ENCODE data around the gene C8G. TPM values are rescaled to one million over a fixed set of nuclear protein-coding genes. Genes with fewer than 3 reads are reported as not detected.

The C8G gene
- total and polyA plus RNA-seq, 2 of the 4 experiments (the other 2 are of a cell fraction) = 0.80 TPM; not detected in 1

DNA sequence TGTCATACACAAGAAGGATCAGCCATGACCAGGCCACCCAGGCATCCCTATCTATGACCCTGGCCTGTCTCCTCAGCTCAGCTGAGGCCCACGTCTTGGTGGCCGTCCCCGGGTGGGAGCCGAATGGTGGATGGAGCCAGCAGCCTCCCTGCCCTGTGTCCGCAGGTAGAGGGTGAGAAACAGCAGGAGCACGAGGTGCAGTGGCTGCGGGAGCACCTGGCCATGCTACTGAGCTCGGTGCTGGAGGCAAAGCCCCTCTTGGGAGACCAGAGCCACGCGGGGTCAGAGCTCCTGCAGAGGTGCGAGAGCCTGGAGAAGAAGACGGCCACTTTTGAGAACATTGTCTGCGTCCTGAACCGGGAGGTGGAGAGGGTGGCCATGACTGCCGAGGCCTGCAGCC is 25.0 kb upstream of the C8G start:
- H3K23ac ChIP-seq (ENCODE audit: low read depth, low read length) = no peak overlapping the region
- peaks cover 37% of the 10 kb centered on the region for H3K36me3 ChIP-seq (ENCODE audit: control insufficient read depth, insufficient read depth, low read length)

More for the DNA sequence above, 25.0 kb upstream of the C8G start:
- Histone ChIP-seq H3K9ac (ENCODE audit: low read depth, low read length) (no peak overlapping the region), H3K56ac (ENCODE audit: extremely low read depth, insufficient read depth, low read length) (no peak overlapping the region), H3K9me3 (ENCODE audit: control insufficient read depth, insufficient read depth, low read length) (no peaks in the 10 kb centered on the region), H4K5ac (ENCODE audit: low read depth, low read length) (no peak overlapping the region), H2AFZ (replicated peaks; ENCODE audit: low read length, poor library complexity) (no peak overlapping the region), H2BK15ac (ENCODE audit: low read depth, low read length) (no peak overlapping the region), H3K4me3 (ENCODE audit: insufficient read depth, low read depth, low read length) (no peak overlapping the region), H3K27ac (ENCODE audit: insufficient read depth, low read length) (no peak overlapping the region), H2BK120ac (ENCODE audit: low read depth, low read length) (no peak overlapping the region), H2AK5ac (ENCODE audit: low read depth, low read length) (no peak overlapping the region), H3K4me1 (ENCODE audit: control insufficient read depth, insufficient read depth, low read length) (no peaks in the 10 kb centered on the region), H3K18ac (ENCODE audit: low read depth, low read length) (no peak overlapping the region), H3K9me1 (ENCODE audit: insufficient read depth, low read length) (no peaks in the 10 kb centered on the region), H2BK20ac (ENCODE audit: low read depth, low read length) (no peak overlapping the region), H3K4me2 (ENCODE audit: low read depth, low read length) (no peak overlapping the region), H4K8ac (ENCODE audit: low read depth in 2 of 2, low read length in 2 of 2) (no peak overlapping the region), H4K20me1 (ENCODE audit: insufficient read depth, low read length) (peaks cover 5% of the 10 kb centered on the region), H3K79me1 (ENCODE audit: low read depth in 1 of 2, low read length in 2 of 2) (peaks cover 6 to 20% of the 10 kb centered on the region in 2 experiments; a peak in 3 of 4 replicates), H4K91ac (ENCODE audit: insufficient read depth, low read depth, low read length) (no peak overlapping the region), H3K4ac (ENCODE audit: low read depth, low read length) (no peak overlapping the region), H2BK5ac (ENCODE audit: low read depth, low read length, poor library complexity, severe bottlenecking) (no peak overlapping the region), H3K27me3 (ENCODE audit: control insufficient read depth, insufficient read depth, low read length) (no peaks in the 10 kb centered on the region), H3K14ac (replicated peaks; ENCODE audit: low read depth, low read length) (no peak overlapping the region), H2AK9ac (replicated peaks; ENCODE audit: low read depth, low read length, poor library complexity) (no peak overlapping the region)
- in situ Hi-C loops (cut with MboI; ENCODE audit: low sequenced_read_pairs) (no loop called here), dilution Hi-C loops (cut with HindIII; ENCODE audit: low sequenced_read_pairs, unreplicated experiment) (no loop called here), intact Hi-C loops (cut with micrococcal nuclease) (no loop called here)
- 95% methylated on average over 12 of the region's 15 CpGs; no CpG with 5 or more reads in 1 of the 2 experiments for WGBS, 2 experiments (ENCODE audit: extremely low coverage in 2 of 2, insufficient read length in 1 of 2)
- TF ChIP-seq CTCF (conservative IDR thresholded peaks at IDR 0.05; ENCODE audit: low read depth, low read length) = no peak
- ChIA-PET CTCF (no interaction called here), POLR2A (ENCODE audit: unreplicated experiment) (no interaction called here)
- BruUV-seq (replicated peaks) = no TSS peak
- ATAC-seq (ENCODE audit: low read depth) (no peak), DNase-seq (no peak)

Measured in IMR-90 (cell line).